Liver (tissue), 9 donors: Measurements from ENCODE around the gene CBY3. TPM values are rescaled to one million over a fixed set of nuclear protein-coding genes. Genes with fewer than 3 reads are reported as not detected.

Source experiments
- DNase-seq: peaks from one replicate; pipeline ENCODE4 v3.0.0-alpha.2; 2017; ENCODE audit warnings: low spot score
- H3K27ac ChIP-seq, 2 donors: one replicate each; pipeline ENCODE4 v1.7.0; 2013; ENCODE audit warnings: inconsistent platforms in 2 of 2, low read length in 2 of 2, control low read depth in 1 of 2, low read depth in 1 of 2, mild to moderate bottlenecking in 1 of 2
- H3K27me3 ChIP-seq, 4 donors: one replicate each; pipeline versions ENCODE4 v1.6.1 to v1.7.0; 2013; ENCODE audit warnings: low read length in 3 of 4, inconsistent platforms in 1 of 4, mild to moderate bottlenecking in 1 of 4, moderate library complexity in 1 of 4; ENCODE audit not compliant: control insufficient read depth in 4 of 4, insufficient read depth in 4 of 4
- H3K36me3 ChIP-seq, 4 donors: one replicate each; pipeline versions ENCODE4 v1.6.1 to v1.7.0; 2013; ENCODE audit warnings: low read length in 3 of 4, mild to moderate bottlenecking in 3 of 4, low read depth in 1 of 4, moderate library complexity in 1 of 4; ENCODE audit not compliant: control insufficient read depth in 4 of 4, insufficient read depth in 3 of 4
- H3K4me1 ChIP-seq, 4 donors: one replicate each; pipeline versions ENCODE4 v1.6.1 to v1.7.0; 2013; ENCODE audit warnings: low read length in 3 of 4, mild to moderate bottlenecking in 3 of 4, moderate library complexity in 1 of 4; ENCODE audit not compliant: control insufficient read depth in 4 of 4, insufficient read depth in 4 of 4
- H3K4me3 ChIP-seq, 3 donors: one replicate each; pipeline versions ENCODE4 v1.6.1 to v1.7.0; 2013; ENCODE audit warnings: low read length in 3 of 3, control low read depth in 1 of 3, low read depth in 1 of 3, mild to moderate bottlenecking in 1 of 3
- H3K9ac ChIP-seq, 2 donors: one replicate each; pipeline ENCODE4 v1.7.0; 2013; ENCODE audit warnings: low read length in 2 of 2, mild to moderate bottlenecking in 2 of 2, moderate library complexity in 2 of 2, control low read depth in 1 of 2, low read depth in 1 of 2
- H3K9me3 ChIP-seq, 4 donors: one replicate each; pipeline versions ENCODE4 v1.6.1 to v1.7.0; 2013; ENCODE audit warnings: low read length in 3 of 4; ENCODE audit not compliant: control insufficient read depth in 4 of 4
- ATF3 ChIP-seq: IDR thresholded peaks from 2 replicates; pipeline ENCODE4 v1.6.1; 2016; ENCODE audit warnings: antibody characterized with exemption
- CTCF ChIP-seq: fragments of 150-350 bp; IDR thresholded peaks from 2 replicates; pipeline ENCODE4 v1.5.1; 2017; ENCODE audit warnings: improper control_type of control experiment, low read depth, low read length; ENCODE audit not compliant: missing input control
- GABPA ChIP-seq, 2 donors: IDR thresholded peaks in 1 of 2; conservative IDR thresholded peaks in 1 of 2; 2 replicates each; pipeline ENCODE4 v1.6.1; 2016; ENCODE audit warnings: antibody characterized with exemption in 2 of 2, mild to moderate bottlenecking in 1 of 2, moderate library complexity in 1 of 2
- HNF4A ChIP-seq, 2 donors: conservative IDR thresholded peaks; 2 replicates each; pipeline ENCODE4 v1.6.1; 2016; ENCODE audit warnings: antibody characterized with exemption in 2 of 2, mild to moderate bottlenecking in 2 of 2
- JUND ChIP-seq, 2 donors: IDR thresholded peaks; 2 replicates each; pipeline ENCODE4 v1.6.1; 2016; ENCODE audit warnings: antibody characterized with exemption in 2 of 2
- NR2F2 ChIP-seq: IDR thresholded peaks from 2 replicates; pipeline ENCODE4 v1.6.1; 2016; ENCODE audit warnings: antibody characterized with exemption
- RXRA ChIP-seq, 2 donors: IDR thresholded peaks; 2 replicates each; pipeline ENCODE4 v1.6.1; 2017 to 2018; ENCODE audit warnings: antibody characterized with exemption in 2 of 2, mild to moderate bottlenecking in 1 of 2
- SP1 ChIP-seq: IDR thresholded peaks from 2 replicates; pipeline ENCODE4 v1.6.1; 2018; ENCODE audit warnings: antibody characterized with exemption, mild to moderate bottlenecking
- YY1 ChIP-seq: IDR thresholded peaks from 2 replicates; pipeline ENCODE4 v1.6.1; 2016; ENCODE audit warnings: antibody characterized with exemption, mild to moderate bottlenecking
- ZBTB33 ChIP-seq: IDR thresholded peaks from 2 replicates; pipeline ENCODE4 v1.6.1; 2016; ENCODE audit warnings: antibody characterized with exemption
- WGBS: extraction: QIAGEN DNeasy Blood & Tissue Kit; methylation state at CpG from one replicate; pipeline ENCODE4 v1.1.7; 2013; 5-methylcytosine and 5-hydroxymethylcytosine counted together
- polyA plus RNA-seq, 2 donors: library from polyadenylated mRNA; stranded (reverse) in 1 of 2; unstranded in 1 of 2; fragments of 200-250 nt in 1 of 2; fragments of >200 nt in 1 of 2; fragmentation: Nextera tagmentation in 1 of 2; extraction: Ambion mirVana in 1 of 2; gene quantifications; one replicate each; pipeline versions ENCODE4 v1.2.1 to v1.2.3, GENCODE V29; 2013 to 2015
- total RNA-seq, 2 donors: library from RNA; depleted of rRNA; stranded (reverse); fragments of >200 nt; gene quantifications; one replicate each; pipeline ENCODE4 v1.2.3, GENCODE V29; 2014
- TF ChIP-seq, protein P1 (sequence below): IDR thresholded peaks from 2 replicates; pipeline ENCODE4 v1.6.1; 2016; ENCODE audit warnings: antibody characterized with exemption, mild to moderate bottlenecking
- donor health status: healthy.
- donor health status: healthy.
- donor health status: healthy.
- donor health status: healthy.
- donor health status: healthy.

CBY3 gene
- not detected for total RNA-seq
- not detected for polyA plus RNA-seq

- Histone ChIP-seq H3K9ac (peak within 1 kb of the TSS in 1 of 2 donors; percentile 11), H3K27ac (peak within 1 kb of the TSS; percentile 60 to 78), H3K36me3 (no peaks in the 10 kb centered on the region), H3K4me3 (peak within 1 kb of the TSS in 1 of 3 donors; percentile 12), H3K9me3 (no peaks in the 10 kb centered on the region), H3K27me3 (no peaks in the 10 kb centered on the region), H3K4me1 (peaks cover 10 to 36% (median 25%) of the 10 kb centered on the region in 4 donors)
- DNase-seq, result no peak
- 90% methylated on average over 5 of the region's 5 CpGs for WGBS
- TF ChIP-seq ZBTB33 (no peak), NR2F2 (no peak), SP1 (peak; percentile 4), ATF3 (no peak), RXRA (IDR thresholded peaks at IDR 0.05) (no peak), JUND (IDR thresholded peaks at IDR 0.05) (no peak), GABPA (IDR thresholded peaks at IDR 0.05 in 1 of 2, conservative IDR thresholded peaks at IDR 0.05 in 1 of 2) (no peak), YY1 (peak; percentile 1), HNF4A (conservative IDR thresholded peaks at IDR 0.05) (peak in 1 of 2 donors; percentile 0)
- TF ChIP-seq, protein P1, sequence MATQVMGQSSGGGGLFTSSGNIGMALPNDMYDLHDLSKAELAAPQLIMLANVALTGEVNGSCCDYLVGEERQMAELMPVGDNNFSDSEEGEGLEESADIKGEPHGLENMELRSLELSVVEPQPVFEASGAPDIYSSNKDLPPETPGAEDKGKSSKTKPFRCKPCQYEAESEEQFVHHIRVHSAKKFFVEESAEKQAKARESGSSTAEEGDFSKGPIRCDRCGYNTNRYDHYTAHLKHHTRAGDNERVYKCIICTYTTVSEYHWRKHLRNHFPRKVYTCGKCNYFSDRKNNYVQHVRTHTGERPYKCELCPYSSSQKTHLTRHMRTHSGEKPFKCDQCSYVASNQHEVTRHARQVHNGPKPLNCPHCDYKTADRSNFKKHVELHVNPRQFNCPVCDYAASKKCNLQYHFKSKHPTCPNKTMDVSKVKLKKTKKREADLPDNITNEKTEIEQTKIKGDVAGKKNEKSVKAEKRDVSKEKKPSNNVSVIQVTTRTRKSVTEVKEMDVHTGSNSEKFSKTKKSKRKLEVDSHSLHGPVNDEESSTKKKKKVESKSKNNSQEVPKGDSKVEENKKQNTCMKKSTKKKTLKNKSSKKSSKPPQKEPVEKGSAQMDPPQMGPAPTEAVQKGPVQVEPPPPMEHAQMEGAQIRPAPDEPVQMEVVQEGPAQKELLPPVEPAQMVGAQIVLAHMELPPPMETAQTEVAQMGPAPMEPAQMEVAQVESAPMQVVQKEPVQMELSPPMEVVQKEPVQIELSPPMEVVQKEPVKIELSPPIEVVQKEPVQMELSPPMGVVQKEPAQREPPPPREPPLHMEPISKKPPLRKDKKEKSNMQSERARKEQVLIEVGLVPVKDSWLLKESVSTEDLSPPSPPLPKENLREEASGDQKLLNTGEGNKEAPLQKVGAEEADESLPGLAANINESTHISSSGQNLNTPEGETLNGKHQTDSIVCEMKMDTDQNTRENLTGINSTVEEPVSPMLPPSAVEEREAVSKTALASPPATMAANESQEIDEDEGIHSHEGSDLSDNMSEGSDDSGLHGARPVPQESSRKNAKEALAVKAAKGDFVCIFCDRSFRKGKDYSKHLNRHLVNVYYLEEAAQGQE, result no peak
These were observed at the start of gene CBY3 for GRCh38 chr5:179680780-179681401. Gene CBY3, minus strand, starts transcription at chr5:179681034. Its CDS starts 116 bp downstream, at chr5:179680918.

DNA sequence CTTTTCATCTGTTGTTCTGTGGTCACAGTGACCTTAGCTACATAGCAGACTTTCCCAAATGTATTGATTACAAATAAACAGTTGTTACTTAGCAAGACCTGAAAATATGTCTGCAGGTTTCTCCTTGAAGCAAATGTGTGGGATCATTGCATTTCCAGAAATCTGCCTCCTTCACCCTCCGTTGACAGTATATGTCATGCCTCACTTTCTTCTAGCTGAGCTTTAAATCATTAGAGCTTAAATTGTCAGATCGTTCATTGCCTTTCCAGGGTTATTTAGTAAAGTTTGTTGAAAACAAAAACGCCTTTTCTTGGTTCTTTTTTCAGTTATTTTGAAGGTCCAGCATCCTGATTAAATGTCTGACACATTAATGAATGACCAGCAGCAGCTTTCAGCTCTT, 49.5 kb upstream of the CBY3 start:
- 87% methylated on average over 3 of the region's 3 CpGs for WGBS
- H3K4me3 ChIP-seq, result no peak overlapping the region
- no peaks in the 10 kb centered on the region for H3K9me3 ChIP-seq
- no peak for DNase-seq
- H3K27me3 ChIP-seq, result no peaks in the 10 kb centered on the region
- no peak overlapping the region for H3K9ac ChIP-seq
- H3K4me1 ChIP-seq, result peaks cover 5 to 36% (median 25%) of the 10 kb centered on the region in 4 donors
- TF ChIP-seq CTCF, result no peak
- H3K27ac ChIP-seq, result no peak overlapping the region
- H3K36me3 ChIP-seq, result peaks cover 8 to 40% (median 36%) of the 10 kb centered on the region in 4 donors
